NCI-H82 (cell line): ENCODE results near the gene CEACAM5.
A peak's percentile ranks its signal among the peaks of the same experiment; 100 is the strongest.
"Not testable (repeated sequence)": the region's sequence is repeated elsewhere in the genome, so short reads cannot be mapped to it uniquely, and the experiment has no call there.

Experiments used
- DNase-seq: peaks from one replicate; lab custom pipeline; 2025; lab: John Stamatoyannopoulos, UW

The CEACAM5 gene

GRCh38 chr19:41700381-41701195 is 7.8 kb upstream of the CEACAM5 start:
- DNase-seq: no peak

GRCh38 chr19:41701401-41702075 is 6.9 kb upstream of the CEACAM5 start:
- DNase-seq: peak; percentile 19

- DNase-seq: no peak
Observed at GRCh38 chr19:41702171-41702651, 6.2 kb upstream of the CEACAM5 start.

- no peak for DNase-seq
Observed at GRCh38 chr19:41703602-41704293, 4.7 kb upstream of the CEACAM5 start.

- DNase-seq: no peak
Observed at GRCh38 chr19:41705393-41706174, 2.8 kb upstream of the CEACAM5 start.

GRCh38 chr19:41706741-41707501 is 1.5 kb upstream of the CEACAM5 start:
- peak; percentile 84 for DNase-seq

GRCh38 chr19:41707502-41707812 is 969 bp upstream of the CEACAM5 start:
- peak; percentile 18 for DNase-seq

GRCh38 chr19:41707871-41708371 is 505 bp upstream of the CEACAM5 start:
- DNase-seq: no peak

GRCh38 chr19:41709516-41709915 is 1.1 kb downstream of the CEACAM5 start:
- not testable (repeated sequence) for DNase-seq

GRCh38 chr19:41709951-41710645 is 1.7 kb downstream of the CEACAM5 start:
- no peak for DNase-seq

- no peak for DNase-seq
Observed at GRCh38 chr19:41711376-41712261, 3.2 kb downstream of the CEACAM5 start.

- no peak for DNase-seq
Observed at GRCh38 chr19:41714598-41714997, 6.2 kb downstream of the CEACAM5 start.

- no peak for DNase-seq
Observed at GRCh38 chr19:41718761-41719160, 10.3 kb downstream of the CEACAM5 start.

GRCh38 chr19:41720103-41720502 is 11.7 kb downstream of the CEACAM5 start:
- no peak for DNase-seq

GRCh38 chr19:41726493-41726892 is 18.1 kb downstream of the CEACAM5 start:
- DNase-seq: no peak

GRCh38 chr19:41734156-41734555 is 25.7 kb downstream of the CEACAM5 start:
- DNase-seq: no peak

- no peak for DNase-seq
Observed at GRCh38 chr19:41734585-41734984, 26.2 kb downstream of the CEACAM5 start.

- DNase-seq: no peak
Observed at GRCh38 chr19:41735071-41735600, 26.7 kb downstream of the CEACAM5 start.

- DNase-seq: no peak
Observed at GRCh38 chr19:41739361-41739760, 30.9 kb downstream of the CEACAM5 start.
